HepG2 (cell line): ENCODE measurements around the gene PRMT5. TPM values are rescaled to one million over a fixed set of nuclear protein-coding genes. Genes with fewer than 3 reads are reported as not detected.

Experiments
- BORCS8-MEF2B ChIP-seq: sonication (generic); formaldehyde crosslinking; IDR thresholded peaks from 2 replicates; pipeline ENCODE4 v1.8.0; 2022; ENCODE audit warnings: mild to moderate bottlenecking, missing genetic modification reagents
- FOSL2 ChIP-seq: sonication (generic); formaldehyde crosslinking; IDR thresholded peaks from 2 replicates; pipeline ENCODE4 v1.4.0; 2020; ENCODE audit warnings: missing genetic modification reagents
- GATAD1 ChIP-seq: IDR thresholded peaks from 2 replicates; pipeline ENCODE4 v1.6.1; 2016; ENCODE audit warnings: missing genetic modification reagents, missing compliant biosample characterization
- HOXA9 ChIP-seq: sonication (generic); formaldehyde crosslinking; IDR thresholded peaks from 2 replicates; pipeline ENCODE4 v1.8.1; 2022; ENCODE audit warnings: missing genetic modification reagents, mild to moderate bottlenecking, moderate library complexity, borderline replicate concordance
- IRF9 ChIP-seq: sonication (generic); formaldehyde crosslinking; IDR thresholded peaks from 2 replicates; pipeline ENCODE4 v1.8.0; 2022; ENCODE audit warnings: missing genetic modification reagents, mild to moderate bottlenecking, borderline replicate concordance
- MBNL3 ChIP-seq: fragments of 250-450 bp; sonication (Bioruptor Pico); conservative IDR thresholded peaks from 2 replicates; pipeline ENCODE4 v1.8.0; 2022; ENCODE audit warnings: mild to moderate bottlenecking, inconsistent platforms
- SMARCE1 ChIP-seq: fragments of 450-650 bp; IDR thresholded peaks from 2 replicates; pipeline ENCODE4 v1.6.1; 2017; ENCODE audit warnings: borderline replicate concordance
- SNAPC4 ChIP-seq: sonication (generic); formaldehyde crosslinking; IDR thresholded peaks from 2 replicates; pipeline ENCODE4 v1.4.0; 2020; ENCODE audit warnings: mild to moderate bottlenecking, missing genetic modification reagents
- TERF1 ChIP-seq: sonication (generic); formaldehyde crosslinking; IDR thresholded peaks from 2 replicates; pipeline ENCODE4 v1.8.0; 2022; ENCODE audit warnings: mild to moderate bottlenecking, missing genetic modification reagents, moderate library complexity
- ZBED4 ChIP-seq: sonication (generic); formaldehyde crosslinking; IDR thresholded peaks from 2 replicates; pipeline ENCODE4 v1.4.0; 2020; ENCODE audit warnings: missing genetic modification reagents, borderline replicate concordance
- ZMYM4 ChIP-seq: sonication (generic); formaldehyde crosslinking; IDR thresholded peaks from 2 replicates; pipeline ENCODE4 v1.8.1; 2023; ENCODE audit warnings: mild to moderate bottlenecking, missing genetic modification reagents
- ZNF20 ChIP-seq: sonication (generic); formaldehyde crosslinking; IDR thresholded peaks from 2 replicates; pipeline ENCODE4 v1.4.0; 2020; ENCODE audit warnings: mild to moderate bottlenecking, moderate library complexity, missing genetic modification reagents
- ZNF264 ChIP-seq: sonication (generic); formaldehyde crosslinking; IDR thresholded peaks from 2 replicates; pipeline ENCODE4 v1.4.0; 2020; ENCODE audit warnings: missing genetic modification reagents
- ZXDC ChIP-seq: sonication (generic); formaldehyde crosslinking; IDR thresholded peaks from 2 replicates; pipeline ENCODE4 v1.5.0; 2020; ENCODE audit warnings: mild to moderate bottlenecking, missing genetic modification reagents
- polyA plus RNA-seq, 8 experiments: library from polyadenylated mRNA; depleted of rRNA in 3 of 8; stranded (reverse) in 7 of 8; unstranded in 1 of 8; fragments of >200 nt; fragmentation: Illumina TruSeq in 4 of 8; extraction: Trizol in 4 of 8; gene quantifications; 2 replicates each; pipeline versions ENCODE4 v1.2.1 to v1.2.3, GENCODE V29; 2011 to 2016; ENCODE audit warnings: low read depth in 4 of 8, missing spikeins in 1 of 8, mixed read lengths in 1 of 8; ENCODE audit not compliant: insufficient read depth in 1 of 8
- total RNA-seq, 5 experiments: library from RNA; depleted of rRNA; stranded (reverse); fragments of >200 nt; fragmentation: Illumina TruSeq; extraction: Trizol; gene quantifications; 2 replicates each; pipeline ENCODE4 v1.2.3, GENCODE V29; 2016; ENCODE audit warnings: low read depth in 1 of 5

PRMT5 gene
- total and polyA plus RNA-seq, 2 of the 13 experiments (the other 11 are each of a cell fraction or from before 2014, with no cell fraction given): 210 to 354 TPM

- TF ChIP-seq ZBED4 (CRISPR knock-in tag) (no peak), HOXA9 (CRISPR knock-in tag) (no peak), MBNL3 (CRISPR knock-in tag) (no peak), TERF1 (CRISPR knock-in tag) (no peak), SNAPC4 (CRISPR knock-in tag) (no peak), ZNF264 (no peak), IRF9 (CRISPR knock-in tag) (no peak), ZMYM4 (CRISPR knock-in tag) (peak; percentile 62), BORCS8-MEF2B (CRISPR knock-in tag) (0 out of 2 replicates have a peak, but pooled peaks have one; percentile 46), FOSL2 (CRISPR knock-in tag) (0 out of 2 replicates have a peak, but pooled peaks have one; percentile 44), ZNF20 (CRISPR knock-in tag) (no peak), SMARCE1 (no peak), GATAD1 (CRISPR knock-in tag) (peak; percentile 25; the same call in 1 of the 2 replicates), ZXDC (CRISPR knock-in tag) (peak; percentile 80)
Observed at GRCh38 chr14:22915886-22916521, 13.2 kb downstream of the PRMT5 start (continued).
